ENCODE measurements around the gene ANKRD12.

DNA sequence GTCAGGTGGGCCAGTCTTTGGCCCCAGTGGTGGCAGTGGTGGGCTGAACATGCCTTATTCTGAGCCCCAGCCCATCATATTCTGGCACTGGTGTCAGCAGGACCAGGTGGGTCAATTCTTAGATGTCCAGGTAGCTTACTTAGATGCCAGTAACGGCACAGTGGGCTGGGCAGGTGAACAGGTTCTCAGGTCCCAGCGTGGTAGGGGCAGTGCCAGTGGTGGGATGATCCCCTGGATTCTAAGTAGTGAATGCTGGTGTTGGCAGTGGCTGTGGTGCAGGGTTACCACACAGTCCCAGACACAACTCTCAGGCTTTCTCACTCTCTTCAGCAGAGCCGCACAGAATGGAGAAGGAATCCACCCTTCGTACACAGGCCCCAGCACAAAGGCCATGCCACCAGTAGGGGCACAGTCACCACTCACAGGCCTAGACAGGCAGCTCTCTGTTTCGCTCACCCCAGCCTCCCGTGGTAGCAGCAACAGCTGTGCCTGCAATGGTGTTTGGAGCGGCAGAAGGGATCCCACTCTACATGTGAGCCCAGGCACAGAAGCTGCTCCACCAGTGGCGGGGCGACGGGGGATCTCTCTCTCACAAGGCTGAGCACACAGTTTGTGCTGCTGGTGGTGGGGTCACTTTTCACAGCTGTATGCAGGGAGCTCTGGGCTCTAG lies 97.3 kb downstream of the ANKRD12 start:
- TF ChIP-seq, protein P1, sequence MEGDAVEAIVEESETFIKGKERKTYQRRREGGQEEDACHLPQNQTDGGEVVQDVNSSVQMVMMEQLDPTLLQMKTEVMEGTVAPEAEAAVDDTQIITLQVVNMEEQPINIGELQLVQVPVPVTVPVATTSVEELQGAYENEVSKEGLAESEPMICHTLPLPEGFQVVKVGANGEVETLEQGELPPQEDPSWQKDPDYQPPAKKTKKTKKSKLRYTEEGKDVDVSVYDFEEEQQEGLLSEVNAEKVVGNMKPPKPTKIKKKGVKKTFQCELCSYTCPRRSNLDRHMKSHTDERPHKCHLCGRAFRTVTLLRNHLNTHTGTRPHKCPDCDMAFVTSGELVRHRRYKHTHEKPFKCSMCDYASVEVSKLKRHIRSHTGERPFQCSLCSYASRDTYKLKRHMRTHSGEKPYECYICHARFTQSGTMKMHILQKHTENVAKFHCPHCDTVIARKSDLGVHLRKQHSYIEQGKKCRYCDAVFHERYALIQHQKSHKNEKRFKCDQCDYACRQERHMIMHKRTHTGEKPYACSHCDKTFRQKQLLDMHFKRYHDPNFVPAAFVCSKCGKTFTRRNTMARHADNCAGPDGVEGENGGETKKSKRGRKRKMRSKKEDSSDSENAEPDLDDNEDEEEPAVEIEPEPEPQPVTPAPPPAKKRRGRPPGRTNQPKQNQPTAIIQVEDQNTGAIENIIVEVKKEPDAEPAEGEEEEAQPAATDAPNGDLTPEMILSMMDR (conservative IDR thresholded peaks at IDR 0.05), result no peak
- TF ChIP-seq EZH2 (IDR thresholded peaks at IDR 0.05; ENCODE audit: low read depth), result no peak

Data from PC-9 (cell line).